Activated B cell treated with CpG ODN at 0.5 μM for 24 hours (primary cell): Measurements from ENCODE around the gene PRDM16. TPM values are rescaled to one million over a fixed set of nuclear protein-coding genes. Genes with fewer than 3 reads are reported as not detected.

Experiments
- ATAC-seq: fragments of 200-7000 bp; cut with Tn5 transposase; one replicate; pipeline ENCODE4 v1.10.0; 2021; ENCODE audit warnings: low read depth, mild to moderate bottlenecking, moderate library complexity
- CTCF ChIA-PET: fragments of 350-600 bp; sonication (Branson Sonifier 250); formaldehyde crosslinking; loops from one replicate; lab custom pipeline; 2021; ENCODE audit warnings: antibody characterized with exemption; lab: Charles Lee
- POLR2A ChIA-PET: fragments of 350-600 bp; sonication (Branson Sonifier 250); formaldehyde crosslinking; loops from one replicate; lab custom pipeline; 2021; ENCODE audit warnings: antibody characterized with exemption; lab: Charles Lee
- DNase-seq: peaks from one replicate; pipeline ENCODE4 v3.0.0; 2022
- H3K27ac Mint-ChIP-seq: one replicate; pipeline ENCODE4 v1.8.0; 2020; ENCODE audit warnings: mixed read lengths
- H3K27me3 Mint-ChIP-seq: one replicate; pipeline ENCODE4 v1.8.0; 2021; ENCODE audit warnings: mixed read lengths
- H3K36me3 Mint-ChIP-seq: one replicate; pipeline ENCODE4 v1.8.0; 2021; ENCODE audit warnings: low read depth, mixed read lengths
- H3K4me1 Mint-ChIP-seq: one replicate; pipeline ENCODE4 v1.8.0; 2021; ENCODE audit warnings: mixed read lengths
- H3K4me3 Mint-ChIP-seq: one replicate; pipeline ENCODE4 v1.8.0; 2020; ENCODE audit warnings: mild to moderate bottlenecking, mixed read lengths
- H3K9me3 Mint-ChIP-seq: one replicate; pipeline ENCODE4 v1.8.0; 2020; ENCODE audit warnings: mixed read lengths
- intact Hi-C: fragments of 100-400 bp; cut with micrococcal nuclease; formaldehyde crosslinking; loops from one replicate; pipeline ENCODE4 v1.15.1; 2024
- total RNA-seq: library from RNA; stranded (reverse); gene quantifications from 2 replicates; pipeline ENCODE4 v1.2.3, GENCODE V29; 2022
- TF ChIP-seq, protein P1 (sequence below): fragments of 200-600 bp; IDR thresholded peaks from one replicate; pipeline ENCODE4 v1.8.0; 2022; ENCODE audit warnings: antibody characterized with exemption, mild to moderate bottlenecking

Gene PRDM16
- total RNA-seq: not detected in 2 replicates

DNA sequence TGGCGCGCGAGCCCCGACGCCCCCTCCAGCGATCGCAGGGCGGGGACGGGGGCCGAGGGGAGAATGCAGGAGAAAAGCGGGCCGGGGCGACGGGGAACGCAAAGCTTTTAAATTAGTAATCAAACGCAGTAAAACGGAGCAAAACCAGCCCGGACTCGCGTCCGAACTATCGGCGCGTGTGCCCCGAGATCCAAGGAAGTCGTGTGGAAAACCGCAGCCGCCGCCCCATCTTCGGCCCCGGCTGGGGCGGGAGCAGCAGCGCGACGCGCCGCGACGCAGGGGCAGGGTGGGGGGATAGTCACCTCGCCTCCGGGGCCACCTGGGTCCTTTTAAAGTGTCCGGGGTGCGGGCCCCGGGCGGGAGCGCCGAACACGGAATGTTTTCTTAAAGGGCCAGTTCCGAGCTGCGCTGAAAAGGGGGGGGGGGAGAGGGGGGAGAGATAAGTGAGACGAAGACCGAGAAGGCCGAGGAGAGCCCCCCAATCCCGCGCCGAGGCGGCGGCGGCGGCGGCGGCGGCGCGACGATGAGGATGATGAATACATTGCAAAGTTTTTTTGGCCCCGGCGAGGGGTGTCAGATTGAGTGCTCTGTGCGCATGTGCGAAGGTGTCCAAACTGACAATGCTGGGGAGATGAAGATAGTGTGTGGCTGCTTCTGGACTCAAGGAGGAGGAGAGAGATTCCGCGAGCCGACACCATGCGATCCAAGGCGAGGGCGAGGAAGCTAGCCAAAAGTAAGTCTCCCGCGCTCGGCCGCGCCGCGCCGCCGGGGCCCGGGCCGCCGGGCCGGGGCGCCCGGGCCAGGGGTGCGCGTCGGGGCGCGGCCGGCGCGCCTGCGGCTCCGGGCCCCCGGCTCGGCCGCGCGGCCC is at the start of gene PRDM16:
Gene PRDM16 (plus strand): TSS at position 640 of the 868 bp plus-strand sequence. CDS start 57 bp downstream, at position 697.
- TF ChIP-seq, protein P1, sequence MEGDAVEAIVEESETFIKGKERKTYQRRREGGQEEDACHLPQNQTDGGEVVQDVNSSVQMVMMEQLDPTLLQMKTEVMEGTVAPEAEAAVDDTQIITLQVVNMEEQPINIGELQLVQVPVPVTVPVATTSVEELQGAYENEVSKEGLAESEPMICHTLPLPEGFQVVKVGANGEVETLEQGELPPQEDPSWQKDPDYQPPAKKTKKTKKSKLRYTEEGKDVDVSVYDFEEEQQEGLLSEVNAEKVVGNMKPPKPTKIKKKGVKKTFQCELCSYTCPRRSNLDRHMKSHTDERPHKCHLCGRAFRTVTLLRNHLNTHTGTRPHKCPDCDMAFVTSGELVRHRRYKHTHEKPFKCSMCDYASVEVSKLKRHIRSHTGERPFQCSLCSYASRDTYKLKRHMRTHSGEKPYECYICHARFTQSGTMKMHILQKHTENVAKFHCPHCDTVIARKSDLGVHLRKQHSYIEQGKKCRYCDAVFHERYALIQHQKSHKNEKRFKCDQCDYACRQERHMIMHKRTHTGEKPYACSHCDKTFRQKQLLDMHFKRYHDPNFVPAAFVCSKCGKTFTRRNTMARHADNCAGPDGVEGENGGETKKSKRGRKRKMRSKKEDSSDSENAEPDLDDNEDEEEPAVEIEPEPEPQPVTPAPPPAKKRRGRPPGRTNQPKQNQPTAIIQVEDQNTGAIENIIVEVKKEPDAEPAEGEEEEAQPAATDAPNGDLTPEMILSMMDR: no peak
- H3K4me3 Mint-ChIP-seq: peak within 1 kb of the TSS; percentile 86
- CTCF ChIA-PET: no interaction called here
- peaks cover 22% of the 10 kb centered on the region for H3K27me3 Mint-ChIP-seq
- H3K36me3 Mint-ChIP-seq: no peaks in the 10 kb centered on the region
- H3K9me3 Mint-ChIP-seq: no peaks in the 10 kb centered on the region
- DNase-seq (no peak), ATAC-seq (no peak)
- POLR2A ChIA-PET: no interaction called here
- intact Hi-C loops: no loop called here
- no peak within 1 kb of the TSS for H3K27ac Mint-ChIP-seq
- peaks cover 4% of the 10 kb centered on the region for H3K4me1 Mint-ChIP-seq

GRCh38 chr1:3019516-3020051 is 49.4 kb upstream of the PRDM16 start:
- POLR2A ChIA-PET: no interaction called here
- Mint-ChIP-seq H3K4me3 (no peak overlapping the region), H3K9me3 (no peaks in the 10 kb centered on the region), H3K36me3 (no peaks in the 10 kb centered on the region), H3K4me1 (no peaks in the 10 kb centered on the region), H3K27ac (no peak overlapping the region), H3K27me3 (no peaks in the 10 kb centered on the region)
- TF ChIP-seq, protein P1: no peak
- ATAC-seq: no peak
- DNase-seq: no peak
- CTCF ChIA-PET: no interaction called here
- intact Hi-C loops: no loop called here

DNA sequence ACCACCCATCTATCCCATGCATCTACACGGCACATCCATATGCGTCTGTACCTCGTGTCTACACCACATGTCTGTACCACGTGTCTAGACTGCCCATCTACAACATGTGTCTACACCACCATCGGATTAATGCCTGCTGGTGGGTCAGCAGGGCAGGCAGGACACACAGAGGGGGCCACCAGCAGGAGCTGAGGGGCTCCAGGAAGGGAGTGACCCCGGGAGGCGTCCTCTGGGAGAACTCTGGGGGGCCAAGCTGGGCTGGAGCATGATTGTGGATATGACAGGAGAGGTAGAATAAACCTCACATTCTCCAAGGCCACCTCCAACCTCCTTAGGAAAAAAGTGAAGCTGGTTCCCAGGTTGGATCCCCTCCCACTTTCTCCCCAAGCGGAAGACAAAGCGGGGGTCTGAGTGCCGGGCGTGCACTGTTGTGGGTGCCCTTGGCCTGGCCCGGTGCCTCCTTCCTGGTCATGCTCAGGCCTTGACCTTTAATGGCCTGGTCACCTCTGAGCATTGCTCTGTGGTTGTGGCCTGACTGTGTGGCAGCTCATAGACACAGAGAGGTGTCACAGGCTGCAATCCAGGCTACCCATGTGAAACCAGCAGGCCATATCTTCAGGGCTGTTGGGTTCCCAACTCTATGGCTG is 48.6 kb upstream of the PRDM16 start:
- intact Hi-C loops: no loop called here
- DNase-seq: no peak
- ATAC-seq: no peak
- POLR2A ChIA-PET: no interaction called here
- Mint-ChIP-seq H3K4me3 (no peak overlapping the region), H3K4me1 (no peaks in the 10 kb centered on the region), H3K27ac (no peak overlapping the region), H3K9me3 (no peaks in the 10 kb centered on the region), H3K36me3 (no peaks in the 10 kb centered on the region), H3K27me3 (no peaks in the 10 kb centered on the region)
- TF ChIP-seq, protein P1: no peak
- CTCF ChIA-PET: no interaction called here

DNA sequence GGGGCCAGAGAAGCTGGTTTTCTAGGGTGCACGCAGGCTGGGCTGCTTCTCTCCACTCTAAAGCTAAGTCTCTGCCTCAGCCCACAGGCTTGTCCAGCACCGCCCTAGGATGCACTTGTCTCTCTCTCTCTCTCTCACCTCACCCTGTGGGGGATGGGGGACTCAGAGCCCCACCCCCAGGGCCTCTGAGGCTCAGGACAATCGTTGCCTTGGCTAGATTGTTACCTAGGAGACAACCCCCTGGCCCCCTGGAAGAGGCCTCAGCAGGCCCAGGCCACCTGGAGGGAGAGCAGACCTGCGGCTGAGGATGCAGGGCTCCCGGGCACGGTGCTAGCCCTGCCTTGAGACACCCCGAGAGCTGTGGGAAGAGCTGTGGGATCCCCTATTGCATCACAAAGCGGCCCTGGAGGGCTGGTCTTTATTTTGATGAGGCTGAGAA is 47.8 kb upstream of the PRDM16 start, which contains the start of gene ACTRT2:
Gene ACTRT2 (plus strand): TSS at position 235 of the 439 bp plus-strand sequence. CDS start 220 bp downstream, outside the sequence.
- TF ChIP-seq, protein P1: no peak
- Mint-ChIP-seq H3K4me1 (no peaks in the 10 kb centered on the region), H3K27me3 (no peaks in the 10 kb centered on the region), H3K4me3 (no peak within 1 kb of the TSS), H3K9me3 (no peaks in the 10 kb centered on the region), H3K36me3 (no peaks in the 10 kb centered on the region), H3K27ac (no peak within 1 kb of the TSS)
- no peak for DNase-seq
- intact Hi-C loops: no loop called here
- ChIA-PET CTCF (no interaction called here), POLR2A (no interaction called here)
- ATAC-seq: no peak
